Stimulated activated CD8-positive, alpha-beta memory T cell treated with anti-CD3 and anti-CD28 coated beads, Interleukin-2, amount 100 ng/mL, for 1 hour (primary cell): ENCODE measurements around the gene ZC3H12A.

ENCODE experiments used
- DNase-seq, 2 donors: peaks; one replicate each; pipeline ENCODE4 v3.0.0-alpha.2; 2020; ENCODE audit warnings: low read depth in 2 of 2

Gene ZC3H12A

GRCh38 chr1:37455516-37455915 is 18.9 kb upstream of the ZC3H12A start:
- DNase-seq = no peak

DNA sequence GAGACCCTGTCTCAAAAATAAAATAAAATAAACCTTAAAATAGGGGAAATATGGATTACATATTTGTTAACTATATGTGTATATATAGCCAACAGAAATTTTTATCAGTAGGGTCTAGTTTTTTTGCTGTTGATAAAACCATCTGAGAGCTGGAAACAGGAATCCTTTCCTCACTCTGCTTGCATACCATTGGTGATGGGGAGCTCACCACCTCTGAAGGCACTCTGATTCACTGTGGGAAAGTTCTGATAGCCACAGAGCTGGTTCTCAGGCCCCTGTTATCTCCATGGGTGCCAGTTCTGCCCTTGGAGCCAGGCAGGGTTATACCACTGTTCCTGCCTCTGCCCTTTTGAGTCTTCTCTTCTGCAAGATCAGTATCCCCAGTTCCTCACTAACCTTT is 17.8 kb upstream of the ZC3H12A start:
- no peak for DNase-seq

GRCh38 chr1:37458551-37458950 is 15.8 kb upstream of the ZC3H12A start:
- no peak for DNase-seq

DNA sequence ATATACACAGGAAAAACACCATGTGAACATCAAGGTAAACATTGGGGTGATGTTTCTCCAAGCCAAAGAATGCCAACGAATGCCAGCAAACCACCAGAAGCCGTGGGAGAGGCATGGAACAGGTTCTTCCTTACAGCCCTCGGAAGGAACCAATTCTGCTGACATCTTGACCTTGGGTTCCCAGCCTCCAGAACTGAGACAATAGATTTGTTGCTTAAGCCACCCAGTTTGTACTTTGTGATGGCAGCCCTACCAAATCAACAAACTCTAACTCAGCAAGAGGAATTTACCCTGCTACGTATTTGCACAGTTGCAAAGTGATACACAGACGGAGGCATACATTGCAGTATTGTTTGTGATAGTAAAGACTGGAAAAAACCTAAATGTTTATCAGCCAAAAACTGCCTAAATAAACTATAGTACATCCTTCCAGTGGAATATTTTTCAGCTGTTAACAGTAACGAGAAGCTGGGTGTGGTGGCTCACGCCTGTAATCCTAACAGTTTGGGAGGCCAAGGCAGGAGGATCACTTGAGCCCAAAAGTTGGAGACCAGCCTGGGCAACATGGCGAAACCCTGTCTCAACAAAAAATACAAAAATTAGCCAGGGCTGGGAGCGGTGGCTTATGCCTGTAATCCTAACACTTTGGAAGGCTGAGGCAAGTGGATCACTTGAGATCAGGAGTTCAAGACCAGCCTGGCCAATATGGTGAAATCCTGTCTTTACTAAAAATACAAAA is 12.5 kb upstream of the ZC3H12A start:
- no peak for DNase-seq

- no peak for DNase-seq
Measured at GRCh38 chr1:37464443-37464842, 9.9 kb upstream of the ZC3H12A start.

GRCh38 chr1:37465593-37466517 is 8.5 kb upstream of the ZC3H12A start:
- DNase-seq = no peak

GRCh38 chr1:37468037-37468436 is 6.3 kb upstream of the ZC3H12A start:
- DNase-seq = no peak

- no peak for DNase-seq
Measured at GRCh38 chr1:37469386-37469785, 5.0 kb upstream of the ZC3H12A start.

- DNase-seq = no peak
Measured at GRCh38 chr1:37471345-37472231, 2.8 kb upstream of the ZC3H12A start.

GRCh38 chr1:37472281-37472680 is 2.1 kb upstream of the ZC3H12A start:
- DNase-seq = no peak

GRCh38 chr1:37472994-37473393 is 1.4 kb upstream of the ZC3H12A start:
- DNase-seq = no peak

DNA sequence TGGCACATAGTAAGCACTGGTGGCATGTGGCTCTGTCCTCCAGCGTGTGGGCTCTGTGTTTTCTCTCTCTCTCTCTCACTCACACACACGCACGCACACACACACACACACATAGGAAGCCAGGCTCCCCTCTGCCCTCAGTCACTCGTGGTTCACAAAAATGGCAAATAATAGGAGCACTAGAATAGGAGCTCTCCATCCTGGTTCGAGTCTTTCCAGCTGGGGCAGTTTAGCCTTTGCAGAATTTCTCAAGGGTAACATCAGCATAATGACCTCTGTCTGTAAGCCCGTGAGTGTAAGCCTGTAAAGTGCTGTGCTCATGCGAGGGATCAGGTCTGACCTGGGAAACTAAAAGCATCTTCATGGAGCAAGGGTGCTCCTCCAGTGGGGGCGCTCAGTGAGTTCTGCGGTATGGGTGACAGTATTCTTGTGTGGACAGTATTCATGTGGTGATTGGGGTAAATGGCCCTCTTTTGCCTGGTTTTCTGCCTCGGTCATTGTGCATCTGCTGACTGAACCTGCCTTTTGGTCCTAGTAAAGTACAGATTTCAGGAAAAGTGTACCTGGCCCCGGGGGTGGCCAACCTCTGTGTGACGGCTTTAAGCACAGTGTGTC is 842 bp upstream of the ZC3H12A start:
- DNase-seq = no peak

DNA sequence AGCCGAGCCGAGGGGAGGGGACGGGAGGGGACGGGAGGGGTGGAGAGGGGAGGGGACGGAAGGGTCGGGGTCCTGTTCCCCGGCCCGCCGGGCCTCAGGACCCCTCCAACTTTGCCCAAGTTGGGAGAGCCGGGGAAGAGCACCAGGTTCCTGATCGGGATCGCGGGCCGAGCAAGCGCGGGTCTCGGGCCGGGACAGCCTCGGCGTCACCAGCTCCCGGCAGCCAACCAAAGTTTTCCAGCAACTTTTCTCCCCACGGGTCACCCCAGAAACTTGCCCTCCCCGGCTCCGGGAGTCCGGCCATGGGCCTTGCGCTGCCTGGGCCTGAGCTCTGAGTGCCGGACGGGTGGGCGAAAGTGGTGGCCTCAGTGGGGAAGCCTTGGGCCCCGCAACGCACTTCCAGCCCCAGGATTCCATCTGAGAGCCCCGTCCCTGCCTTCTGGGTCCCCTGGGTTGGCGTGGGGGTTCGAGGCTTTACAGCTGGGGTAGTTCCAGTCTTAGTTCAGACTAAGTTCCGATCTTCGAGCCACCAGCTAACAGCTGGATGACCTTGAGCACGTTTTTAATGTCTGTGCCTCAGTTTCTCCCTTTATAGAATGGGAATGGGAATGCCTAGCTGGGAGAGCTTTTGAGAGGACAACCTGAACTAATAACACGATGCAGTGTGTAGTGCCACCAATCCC is 458 bp downstream of the ZC3H12A start:
- no peak for DNase-seq

DNA sequence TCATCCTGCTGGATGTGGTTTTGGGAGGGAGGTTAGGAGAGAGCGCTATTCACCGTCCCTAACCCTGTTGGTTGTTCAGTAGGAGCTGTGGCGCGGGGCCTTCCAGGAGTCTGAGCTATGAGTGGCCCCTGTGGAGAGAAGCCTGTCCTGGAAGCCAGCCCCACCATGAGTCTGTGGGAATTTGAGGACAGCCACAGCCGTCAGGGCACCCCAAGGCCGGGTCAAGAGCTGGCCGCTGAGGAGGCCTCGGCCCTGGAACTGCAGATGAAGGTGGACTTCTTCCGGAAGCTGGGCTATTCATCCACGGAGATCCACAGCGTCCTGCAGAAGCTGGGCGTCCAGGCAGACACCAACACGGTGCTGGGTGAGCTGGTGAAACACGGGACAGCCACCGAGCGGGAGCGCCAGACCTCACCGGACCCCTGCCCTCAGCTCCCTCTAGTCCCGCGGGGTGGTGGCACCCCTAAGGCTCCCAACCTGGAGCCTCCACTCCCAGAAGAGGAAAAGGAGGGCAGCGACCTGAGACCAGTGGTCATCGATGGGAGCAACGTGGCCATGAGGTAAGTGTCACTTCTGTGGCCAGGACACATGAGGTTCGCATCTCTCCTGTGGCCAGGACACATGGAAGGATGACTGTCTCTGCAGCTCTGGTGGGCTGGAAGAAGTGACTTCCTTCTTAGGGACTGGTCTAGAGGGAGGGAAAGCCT is 1.2 kb downstream of the ZC3H12A start:
- no peak for DNase-seq

DNA sequence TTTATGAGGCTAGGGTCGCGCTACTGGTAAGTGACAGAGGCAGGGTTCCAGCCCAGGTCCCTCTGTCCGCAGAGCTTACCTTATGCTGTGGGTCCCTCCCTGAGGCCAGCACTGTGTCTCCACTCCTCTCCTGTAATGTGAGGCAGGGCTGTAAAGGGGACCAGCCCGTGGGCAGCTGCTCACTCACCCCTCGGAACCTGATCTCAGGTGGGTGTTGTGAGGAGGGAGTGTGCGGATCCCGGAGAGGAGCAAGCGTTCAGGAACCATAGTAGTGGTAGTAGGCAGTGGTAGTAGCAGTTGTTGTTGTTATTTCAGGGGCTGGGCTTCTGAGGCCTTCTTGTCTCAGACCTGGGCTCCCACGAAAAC is 1.7 kb downstream of the ZC3H12A start:
- DNase-seq = no peak

GRCh38 chr1:37476460-37477197 is 2.2 kb downstream of the ZC3H12A start:
- no peak for DNase-seq

DNA sequence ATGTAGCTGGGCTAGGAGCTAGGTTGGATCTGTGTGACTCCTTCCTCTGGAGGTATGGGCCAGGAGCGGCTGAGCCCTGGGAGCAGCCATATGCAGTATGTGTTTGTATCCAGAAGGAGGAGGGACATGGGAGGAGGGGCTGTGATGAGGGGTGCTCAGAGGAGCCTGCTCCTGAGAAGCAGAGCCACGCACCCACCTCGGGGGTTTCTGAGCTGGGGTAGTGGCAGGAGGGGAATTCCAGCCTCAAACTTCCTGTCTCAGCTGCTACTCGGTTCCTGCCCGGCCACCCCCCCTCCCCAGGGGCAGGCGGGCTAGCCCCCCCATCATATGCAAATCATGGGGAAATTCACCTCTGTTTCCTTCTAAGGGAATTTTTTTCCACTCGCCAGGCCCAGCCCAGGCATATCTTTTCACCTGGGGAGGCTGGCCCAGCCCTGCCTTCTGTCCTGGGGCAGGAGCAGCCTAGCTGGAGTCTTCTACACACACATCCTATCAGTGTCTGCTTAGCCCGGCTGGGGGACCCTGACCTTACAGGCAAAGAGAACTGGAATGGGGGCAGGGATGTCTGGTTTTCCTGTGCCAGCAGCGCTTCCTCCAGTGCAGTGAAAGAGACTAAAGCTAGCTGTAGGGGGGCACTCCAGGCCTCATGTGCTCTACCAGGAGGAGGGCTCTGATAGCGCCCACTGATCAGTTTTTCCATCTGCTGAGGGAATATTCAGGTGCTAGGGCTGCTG is 3.0 kb downstream of the ZC3H12A start:
- peak; percentile 53 to 77 for DNase-seq

DNA sequence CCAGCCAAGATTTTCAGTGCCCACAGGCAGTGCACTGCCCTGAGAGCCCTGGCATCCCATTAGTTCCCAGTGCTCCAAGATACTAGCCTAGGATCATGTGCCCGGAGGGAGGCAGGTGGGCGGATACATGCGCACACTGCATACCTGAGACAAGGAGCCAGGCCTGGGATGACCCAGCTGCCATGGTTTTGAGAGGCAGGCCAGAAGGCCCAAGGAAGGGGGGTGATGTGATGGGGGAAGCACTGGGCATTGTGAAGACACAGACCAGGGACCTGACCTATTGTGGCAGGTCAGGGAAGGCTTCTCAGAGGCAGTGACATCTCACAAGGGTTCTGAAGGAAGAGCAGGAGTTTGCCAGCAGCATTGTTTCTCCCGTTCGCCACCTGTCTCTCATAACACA is 3.6 kb downstream of the ZC3H12A start:
- DNase-seq = no peak

DNA sequence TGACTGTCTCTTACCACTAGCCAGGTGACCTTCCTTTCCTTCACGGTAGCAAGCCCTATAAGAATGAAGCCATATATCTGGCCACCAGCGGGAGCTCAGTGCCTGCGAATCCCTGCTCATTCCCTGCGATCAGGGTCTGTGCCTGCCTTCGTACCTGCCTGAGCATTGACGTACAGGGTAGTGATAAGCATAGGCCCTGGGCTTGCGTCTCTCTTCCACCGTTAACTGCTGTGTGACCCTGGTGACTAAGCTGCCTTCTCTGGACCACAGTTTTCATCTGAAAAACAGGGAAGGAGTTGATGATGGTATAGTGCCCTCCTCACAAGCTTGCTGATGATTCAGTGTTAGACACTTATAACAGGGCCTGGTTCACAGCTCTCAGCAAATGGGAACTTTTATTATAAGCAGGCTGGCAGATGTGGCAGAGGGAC is 4.1 kb downstream of the ZC3H12A start:
- DNase-seq = no peak
